Activated naive CD4-positive, alpha-beta T cell treated with anti-CD3 and anti-CD28 coated beads, Interleukin-2, amount 50 U/mL, for 24 hours (primary cell): ENCODE results near the gene VDR.
A peak's percentile ranks its signal among the peaks of the same experiment; 100 is the strongest.

Experiments used
- H3K27ac Mint-ChIP-seq: one replicate; pipeline ENCODE4 v1.8.0; 2021; ENCODE audit warnings: mild to moderate bottlenecking, mixed read lengths
- H3K27me3 Mint-ChIP-seq: one replicate; pipeline ENCODE4 v1.8.0; 2021; ENCODE audit warnings: mixed read lengths
- H3K36me3 Mint-ChIP-seq: one replicate; pipeline ENCODE4 v1.8.0; 2021; ENCODE audit warnings: mixed read lengths
- H3K4me1 Mint-ChIP-seq: one replicate; pipeline ENCODE4 v1.8.0; 2021; ENCODE audit warnings: mixed read lengths
- H3K4me3 Mint-ChIP-seq: one replicate; pipeline ENCODE4 v1.8.0; 2021; ENCODE audit warnings: mild to moderate bottlenecking, mixed read lengths
- H3K9me3 Mint-ChIP-seq: one replicate; pipeline ENCODE4 v1.8.0; 2021; ENCODE audit warnings: mixed read lengths

VDR gene

DNA sequence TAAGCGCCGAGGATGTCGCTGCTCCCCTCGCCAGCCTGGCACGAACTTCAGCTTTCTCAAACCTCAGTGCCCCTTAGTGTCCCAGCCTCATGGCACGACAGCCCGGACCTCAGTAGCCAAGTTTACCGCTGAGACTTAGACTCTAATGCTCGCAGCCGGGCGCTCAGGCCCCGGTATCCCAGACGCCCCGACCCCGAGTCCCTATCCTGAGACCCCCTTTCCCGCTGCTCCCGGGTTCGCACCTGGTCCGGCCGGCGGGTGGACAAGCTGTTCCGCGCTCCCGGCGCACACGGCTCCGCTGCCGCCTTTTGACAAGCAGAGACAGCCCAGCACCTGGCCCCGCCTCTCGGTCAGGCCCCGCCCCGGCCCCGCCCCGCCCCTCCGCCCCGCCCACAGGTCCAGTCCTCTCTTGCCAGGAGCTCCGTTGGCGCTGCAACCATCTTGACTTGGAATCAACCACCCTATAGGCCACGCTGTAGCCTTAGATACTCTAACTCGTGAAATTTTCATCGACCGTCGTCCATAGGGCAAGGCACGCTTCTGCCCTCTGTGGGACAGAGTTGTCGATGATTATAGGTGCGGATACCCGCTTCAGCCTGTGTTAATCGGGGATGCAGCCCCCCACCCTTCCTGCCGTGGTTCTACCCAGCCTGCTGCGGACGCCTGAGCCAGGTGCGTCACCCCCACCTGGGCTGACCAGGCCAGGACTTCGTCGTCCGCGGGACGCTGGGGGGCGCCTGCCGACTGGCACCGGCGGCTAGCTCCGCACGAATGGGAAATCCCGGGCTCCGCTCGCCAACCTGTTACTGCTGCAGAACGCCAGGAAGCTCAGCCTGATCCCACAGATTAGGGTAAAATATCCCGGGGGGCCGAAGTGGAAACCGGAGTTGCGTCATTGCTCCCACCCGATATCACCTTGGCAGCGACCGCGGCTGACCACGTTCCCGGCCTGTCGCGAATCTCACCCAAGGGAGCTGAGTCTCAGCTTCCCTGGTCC, at the start of gene VDR:
Gene VDR, minus strand, starts transcription at position 282 of the 997 bp plus-strand sequence. CDS start 25,881 bp downstream, outside the sequence.
- Mint-ChIP-seq H3K27ac (peak within 1 kb of the TSS; percentile 61), H3K9me3 (no peaks in the 10 kb centered on the region), H3K27me3 (no peaks in the 10 kb centered on the region), H3K36me3 (no peaks in the 10 kb centered on the region), H3K4me1 (peaks cover 46% of the 10 kb centered on the region), H3K4me3 (peak within 1 kb of the TSS; percentile 91)

DNA sequence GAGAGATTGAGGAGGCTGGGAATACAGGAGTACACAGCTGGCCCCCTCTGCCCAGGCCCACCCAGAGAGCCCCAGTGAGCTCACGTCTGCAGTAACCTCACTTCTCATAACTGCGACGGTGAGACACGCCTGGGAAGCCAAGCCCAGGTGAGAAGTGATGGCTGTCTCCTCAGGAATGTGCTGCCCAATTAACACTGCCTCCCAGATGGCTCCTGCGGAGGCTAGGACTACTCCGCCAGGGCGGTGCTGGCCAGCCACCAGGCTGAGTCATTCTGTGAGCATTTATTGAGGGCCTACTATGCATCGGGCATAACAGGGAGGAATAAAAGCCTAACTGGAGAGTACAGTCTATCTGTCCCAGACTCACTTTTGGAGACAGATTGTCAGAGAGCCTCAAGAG, 49.3 kb upstream of the VDR start:
- no peak overlapping the region for H3K27ac Mint-ChIP-seq
- H3K27me3 Mint-ChIP-seq = no peaks in the 10 kb centered on the region
- no peak overlapping the region for H3K4me3 Mint-ChIP-seq
- no peaks in the 10 kb centered on the region for H3K4me1 Mint-ChIP-seq
- H3K9me3 Mint-ChIP-seq = no peaks in the 10 kb centered on the region
- no peaks in the 10 kb centered on the region for H3K36me3 Mint-ChIP-seq

DNA sequence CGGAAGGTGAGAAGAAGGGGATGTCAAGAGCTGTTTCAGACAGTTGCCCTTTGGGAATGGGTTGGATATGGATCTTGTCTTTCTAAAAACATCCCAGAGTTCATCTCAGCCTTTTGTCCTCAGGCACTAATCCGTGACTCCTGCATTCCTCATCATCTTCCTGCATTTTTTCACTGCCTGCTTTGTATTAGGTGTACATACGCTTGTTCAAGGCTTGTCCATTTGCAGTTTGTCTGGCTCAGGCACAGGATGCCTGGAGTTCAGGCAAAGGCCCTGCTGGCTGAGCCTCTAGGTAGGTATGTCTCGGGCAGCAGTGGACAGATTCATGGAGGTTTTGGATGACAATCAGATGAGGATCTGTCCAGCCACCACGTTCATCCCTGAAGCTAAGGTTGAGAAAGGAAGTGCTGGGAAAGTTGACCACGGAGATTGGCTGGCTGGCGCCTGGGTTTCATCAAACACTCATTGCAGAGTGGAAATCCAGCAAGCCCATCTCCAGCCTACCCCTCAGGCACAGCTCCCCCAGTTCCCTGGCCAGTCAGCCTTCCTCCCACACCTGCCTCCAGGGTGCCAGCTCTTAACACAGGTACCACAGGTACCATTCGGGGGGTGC, 46.2 kb upstream of the VDR start:
- Mint-ChIP-seq H3K27me3 (no peaks in the 10 kb centered on the region), H3K4me1 (no peaks in the 10 kb centered on the region), H3K9me3 (no peaks in the 10 kb centered on the region), H3K27ac (no peak overlapping the region), H3K36me3 (no peaks in the 10 kb centered on the region), H3K4me3 (no peak overlapping the region)

DNA sequence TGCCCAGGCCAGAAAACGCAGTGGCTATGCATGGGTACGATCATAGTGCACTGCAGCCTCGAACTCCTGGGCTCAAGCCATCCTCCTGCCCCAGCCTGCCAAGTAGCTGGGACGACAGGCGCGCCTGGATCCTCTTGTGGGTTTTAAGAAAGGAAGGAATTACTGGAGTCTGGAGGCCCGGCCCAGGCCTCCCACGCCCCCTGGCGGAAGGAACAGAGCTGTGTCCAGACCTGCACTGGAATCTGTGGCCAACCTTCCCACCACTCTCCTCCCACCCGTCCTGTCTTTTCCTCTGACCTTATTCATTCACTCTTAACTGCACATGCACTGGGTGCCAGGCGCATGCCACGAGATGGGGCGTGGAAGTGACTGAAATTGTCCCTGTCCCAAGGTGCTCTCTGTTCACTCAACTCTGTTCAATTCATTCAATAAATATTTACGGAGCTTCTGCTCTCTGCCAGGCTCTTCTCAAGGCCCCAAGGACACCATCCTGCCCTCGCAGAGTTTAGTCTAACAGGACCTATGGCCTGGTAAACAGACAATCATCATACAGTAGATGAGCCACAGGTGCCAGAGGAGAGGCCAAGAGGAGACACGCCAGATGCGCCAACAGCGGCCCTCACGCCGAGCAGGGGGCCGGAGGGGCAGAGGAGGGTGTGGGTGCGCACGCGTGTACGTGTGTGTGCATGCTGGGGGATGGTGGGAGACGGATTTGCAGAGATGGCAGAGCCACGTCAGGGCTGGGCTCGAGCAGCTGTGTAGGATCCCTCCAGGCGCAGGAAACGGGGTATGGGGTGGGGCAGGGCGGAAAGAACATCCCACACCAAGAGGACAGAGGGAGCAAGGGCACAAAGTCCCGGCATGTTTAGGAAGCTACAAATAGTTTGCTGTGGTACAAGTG, 44.9 kb upstream of the VDR start:
- H3K27me3 Mint-ChIP-seq = no peaks in the 10 kb centered on the region
- H3K27ac Mint-ChIP-seq = no peak overlapping the region

DNA sequence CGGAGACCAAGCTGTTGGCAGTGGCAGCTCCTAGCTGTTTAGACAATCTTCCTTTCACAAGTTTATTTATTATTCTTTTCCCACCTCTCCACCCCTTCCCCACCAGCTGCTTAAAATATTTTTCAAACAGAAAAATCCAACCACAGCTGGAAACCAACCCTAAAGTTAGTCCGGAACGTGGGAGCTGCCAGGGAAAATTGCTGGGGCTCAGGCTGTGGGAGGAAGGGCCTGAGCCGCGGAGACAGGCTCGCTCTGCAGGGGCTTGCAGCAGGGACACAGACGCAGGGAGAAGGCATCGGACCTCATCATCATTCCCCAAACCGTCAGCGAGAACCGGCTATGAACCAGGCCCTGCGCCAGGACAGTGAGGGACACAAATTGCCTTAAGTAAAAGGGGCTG, 42.5 kb upstream of the VDR start:
- Mint-ChIP-seq H3K4me1 (no peaks in the 10 kb centered on the region), H3K9me3 (no peaks in the 10 kb centered on the region), H3K27ac (no peak overlapping the region), H3K4me3 (no peak overlapping the region), H3K27me3 (peaks cover 1% of the 10 kb centered on the region), H3K36me3 (no peaks in the 10 kb centered on the region)

More for the DNA sequence above, 44.9 kb upstream of the VDR start:
- Mint-ChIP-seq H3K9me3 (no peaks in the 10 kb centered on the region), H3K4me1 (no peaks in the 10 kb centered on the region), H3K4me3 (no peak overlapping the region), H3K36me3 (no peaks in the 10 kb centered on the region)

DNA sequence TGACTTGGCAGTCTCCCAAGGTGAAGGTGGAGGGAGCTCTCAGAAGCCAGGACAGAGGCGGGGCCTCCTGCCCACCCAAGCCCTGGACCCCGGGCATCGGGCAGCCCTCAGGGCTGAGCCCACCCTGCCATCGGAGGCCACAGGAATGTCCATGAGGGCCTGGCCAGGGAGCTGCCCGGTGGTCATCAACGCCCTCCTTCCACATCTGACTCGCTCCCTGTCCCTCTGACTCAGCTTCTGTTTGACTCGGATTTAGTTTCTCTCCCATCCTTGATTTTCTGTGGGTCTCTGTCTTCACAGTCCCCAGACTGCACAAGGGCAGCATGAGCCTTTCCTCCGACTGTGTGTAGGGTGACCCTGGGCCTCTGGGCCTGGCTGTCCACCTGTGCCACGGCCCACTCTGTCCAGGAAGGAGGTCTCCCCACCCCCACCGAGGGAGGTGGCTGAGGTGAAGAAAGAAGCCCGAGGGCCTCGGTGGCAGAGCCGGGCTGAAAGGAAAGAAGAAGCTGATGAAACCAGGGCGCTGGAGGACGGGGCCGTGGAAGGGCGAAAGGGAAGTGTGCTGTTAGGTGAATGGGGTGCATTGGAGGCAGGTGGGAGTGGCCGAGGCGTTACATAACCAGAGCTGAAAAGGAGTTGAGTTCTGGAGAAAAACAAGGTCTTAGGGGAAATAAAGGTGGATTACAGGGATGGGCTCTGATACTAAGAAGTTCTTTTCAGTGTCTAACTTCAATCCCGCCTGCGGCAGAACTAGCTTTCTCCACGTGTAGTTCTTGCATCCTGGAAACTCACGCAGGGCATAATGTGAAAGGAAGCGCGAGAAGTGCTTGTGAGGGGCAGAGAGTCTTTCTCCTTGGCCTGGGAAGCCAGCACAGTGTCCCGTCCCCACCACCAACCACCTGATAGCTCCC, 41.9 kb upstream of the VDR start:
- Mint-ChIP-seq H3K9me3 (no peaks in the 10 kb centered on the region), H3K27ac (no peak overlapping the region), H3K27me3 (peaks cover 1% of the 10 kb centered on the region), H3K4me1 (peaks cover under 1% of the 10 kb centered on the region), H3K36me3 (no peaks in the 10 kb centered on the region), H3K4me3 (no peak overlapping the region)

DNA sequence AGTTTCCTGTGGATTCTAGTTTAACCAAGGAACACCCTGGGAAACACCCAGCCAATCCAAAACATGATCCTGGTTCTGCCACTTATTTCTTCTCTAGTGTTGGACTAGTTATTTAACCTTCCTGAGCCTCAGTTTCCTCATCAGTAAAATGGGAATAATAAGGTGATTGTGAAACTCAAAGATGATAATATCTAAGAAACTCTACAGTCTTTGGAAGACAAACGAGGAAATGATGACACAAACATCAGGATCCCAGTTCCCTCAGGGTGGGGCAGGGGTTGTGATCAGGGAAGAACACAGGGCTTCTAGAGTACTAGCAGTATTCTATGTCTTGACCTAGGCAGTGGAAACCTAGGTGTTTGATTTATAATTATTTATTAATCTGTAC, 40.5 kb upstream of the VDR start:
- Mint-ChIP-seq H3K9me3 (no peaks in the 10 kb centered on the region), H3K36me3 (no peaks in the 10 kb centered on the region), H3K27ac (no peak overlapping the region), H3K4me1 (peaks cover 10% of the 10 kb centered on the region), H3K27me3 (peaks cover 7% of the 10 kb centered on the region), H3K4me3 (no peak overlapping the region)

DNA sequence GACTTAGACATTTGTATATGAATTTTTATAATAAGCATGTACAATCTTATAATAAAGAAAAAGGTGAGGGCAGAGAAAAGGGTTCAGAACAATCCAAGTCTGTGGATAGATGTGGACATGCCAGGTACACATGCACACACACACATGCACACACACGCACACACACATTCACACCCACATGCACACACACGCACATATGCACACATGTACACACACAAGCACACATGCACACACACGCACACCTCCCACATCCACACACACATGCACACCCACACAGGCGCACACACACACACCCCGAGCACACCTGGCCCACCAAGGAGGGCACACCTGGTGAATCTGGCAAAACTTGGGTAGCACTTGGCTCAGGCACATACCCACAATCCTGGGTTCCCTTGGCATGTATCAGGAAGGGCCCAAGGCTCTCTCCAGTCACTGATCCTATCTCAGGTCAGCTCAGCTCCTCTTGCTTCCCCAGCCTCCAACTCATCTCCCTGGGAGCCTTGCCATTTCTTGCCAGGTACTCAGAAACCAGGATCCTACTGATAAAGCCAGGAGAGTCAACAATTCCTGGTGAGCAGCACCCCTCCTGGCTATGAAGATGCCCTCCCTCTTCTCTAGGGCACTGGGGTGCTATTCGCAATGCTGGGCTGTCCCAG, 40.0 kb upstream of the VDR start:
- Mint-ChIP-seq H3K36me3 (no peaks in the 10 kb centered on the region), H3K27me3 (peaks cover 7% of the 10 kb centered on the region), H3K4me1 (peaks cover 10% of the 10 kb centered on the region), H3K9me3 (no peaks in the 10 kb centered on the region), H3K27ac (no peak overlapping the region), H3K4me3 (peak overlapping the region; percentile 8)

DNA sequence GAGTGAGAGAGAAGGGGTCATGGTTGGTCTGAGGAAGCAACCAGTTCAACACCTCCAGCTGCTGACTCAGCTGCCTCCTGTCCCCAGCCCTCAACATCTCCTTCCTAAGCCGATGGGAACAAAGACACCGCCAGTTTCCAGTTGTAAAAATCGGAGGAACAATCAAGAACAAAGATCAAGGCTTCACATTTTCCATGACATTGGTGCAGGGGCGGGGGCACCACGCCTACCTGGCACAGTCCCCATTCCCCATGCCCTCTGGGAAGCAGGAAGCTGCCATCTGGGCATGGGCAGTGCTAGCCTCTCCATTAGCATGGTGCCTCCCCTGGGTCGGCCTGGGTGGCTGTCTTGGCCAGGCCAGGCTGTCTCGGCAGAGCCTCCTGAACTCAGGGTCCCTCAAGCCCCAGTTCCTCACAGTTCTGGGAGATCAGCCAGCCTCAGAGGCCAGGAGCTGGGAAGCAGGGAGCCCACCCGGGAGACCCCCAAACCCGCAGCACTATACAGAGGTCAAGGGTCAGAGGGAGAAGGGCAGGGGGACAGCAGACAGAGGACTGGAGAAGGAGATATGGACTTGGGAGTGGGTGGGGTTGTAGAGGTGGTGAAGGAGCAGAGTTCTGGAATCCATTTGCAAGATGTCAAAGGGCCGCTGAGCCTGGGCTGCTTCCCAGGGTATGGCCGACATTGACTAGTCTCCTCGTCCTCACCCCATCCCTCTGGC, 39.0 kb upstream of the VDR start:
- Mint-ChIP-seq H3K27me3 (peaks cover 7% of the 10 kb centered on the region), H3K36me3 (no peaks in the 10 kb centered on the region), H3K9me3 (no peaks in the 10 kb centered on the region), H3K4me3 (no peak overlapping the region), H3K4me1 (peaks cover 10% of the 10 kb centered on the region), H3K27ac (no peak overlapping the region)

DNA sequence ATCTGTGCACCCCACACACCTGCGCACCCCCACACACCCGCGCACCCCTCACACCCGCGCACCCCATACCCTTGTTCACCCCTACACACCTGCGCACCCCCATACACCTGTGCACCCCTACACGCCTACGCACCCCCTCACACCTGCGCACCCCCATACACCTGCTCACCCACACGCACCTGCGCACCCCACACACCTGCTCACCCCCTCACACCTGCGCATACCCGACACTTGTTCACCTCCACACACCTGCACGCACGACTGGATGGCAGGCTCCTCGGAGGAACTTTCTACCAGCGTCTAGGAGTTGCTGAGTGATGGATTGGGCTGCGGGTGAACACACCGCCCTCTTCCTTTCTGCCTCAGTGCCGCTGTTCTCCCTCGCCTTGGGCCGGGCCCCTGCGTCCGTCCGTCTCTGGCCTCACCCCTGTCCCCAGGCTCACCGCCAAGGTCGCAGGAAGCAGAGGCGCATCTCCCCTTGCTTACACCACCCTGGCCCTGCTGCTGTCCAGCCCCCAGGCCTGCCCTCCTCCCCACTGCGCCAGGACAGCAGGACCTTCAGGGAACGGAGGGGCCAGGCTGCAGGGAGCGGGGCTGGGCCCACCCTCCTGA, 37.9 kb upstream of the VDR start:
- H3K4me3 Mint-ChIP-seq = no peak overlapping the region
- H3K4me1 Mint-ChIP-seq = peaks cover 10% of the 10 kb centered on the region
- no peaks in the 10 kb centered on the region for H3K36me3 Mint-ChIP-seq
- no peaks in the 10 kb centered on the region for H3K9me3 Mint-ChIP-seq
- H3K27ac Mint-ChIP-seq = no peak overlapping the region
- peaks cover 7% of the 10 kb centered on the region for H3K27me3 Mint-ChIP-seq

DNA sequence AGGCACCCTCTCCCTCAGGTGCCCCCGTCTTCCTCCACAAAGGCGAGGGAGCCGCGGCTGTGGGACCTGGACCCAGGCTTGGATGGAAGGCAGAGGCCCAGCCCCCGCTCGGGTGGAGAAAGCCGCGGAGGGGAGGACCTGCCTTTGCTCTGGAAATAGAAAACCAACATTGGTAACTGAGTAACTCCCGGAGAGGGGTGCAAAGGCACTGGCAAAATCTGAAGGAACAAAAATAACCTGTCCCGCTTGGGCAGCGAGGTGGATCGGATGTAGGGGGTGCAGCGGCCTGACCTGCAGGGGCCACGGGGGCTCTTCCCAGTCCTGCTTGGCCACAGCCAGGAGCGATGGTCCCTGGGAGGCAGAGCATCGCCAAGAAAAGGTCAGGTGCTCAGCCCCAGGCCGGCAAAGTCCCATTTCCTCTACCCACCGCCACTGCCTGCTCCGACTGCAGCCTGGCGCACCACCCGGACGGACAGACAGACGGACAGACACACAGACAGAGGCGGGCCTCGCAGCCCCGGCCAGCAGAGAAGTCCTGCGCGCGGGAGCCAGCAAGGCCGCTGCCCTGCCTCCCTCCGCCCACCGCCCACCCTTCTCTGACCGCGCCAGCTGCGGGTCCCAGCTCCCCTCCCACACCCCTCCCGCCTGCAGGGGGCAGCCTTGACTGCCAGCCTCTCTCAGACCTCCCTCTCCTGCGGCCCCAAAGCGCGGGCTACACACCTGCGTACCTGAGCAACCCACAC, 37.2 kb upstream of the VDR start:
- Mint-ChIP-seq H3K9me3 (no peaks in the 10 kb centered on the region), H3K4me1 (peaks cover 10% of the 10 kb centered on the region), H3K27ac (no peak overlapping the region), H3K4me3 (no peak overlapping the region), H3K36me3 (no peaks in the 10 kb centered on the region), H3K27me3 (peaks cover 7% of the 10 kb centered on the region)

DNA sequence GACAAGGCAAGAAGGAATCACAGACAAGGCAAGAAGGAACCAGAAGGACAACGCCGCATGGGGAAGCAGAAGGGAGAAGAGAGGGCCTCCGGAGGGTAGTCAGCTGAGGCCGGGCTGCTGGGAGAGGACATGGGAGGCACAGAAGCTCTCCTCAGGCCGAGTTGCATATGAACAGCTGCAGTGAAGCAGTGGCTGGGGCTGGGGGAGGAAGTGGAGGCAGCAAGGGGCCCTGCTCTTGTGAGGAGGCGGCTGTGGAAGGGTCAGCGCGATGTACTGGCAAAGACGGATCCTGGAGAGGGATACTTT, 36.6 kb upstream of the VDR start:
- no peak overlapping the region for H3K27ac Mint-ChIP-seq
- H3K9me3 Mint-ChIP-seq = no peaks in the 10 kb centered on the region
- H3K4me3 Mint-ChIP-seq = no peak overlapping the region
- H3K4me1 Mint-ChIP-seq = peaks cover 10% of the 10 kb centered on the region
- peaks cover 7% of the 10 kb centered on the region for H3K27me3 Mint-ChIP-seq
- no peaks in the 10 kb centered on the region for H3K36me3 Mint-ChIP-seq

DNA sequence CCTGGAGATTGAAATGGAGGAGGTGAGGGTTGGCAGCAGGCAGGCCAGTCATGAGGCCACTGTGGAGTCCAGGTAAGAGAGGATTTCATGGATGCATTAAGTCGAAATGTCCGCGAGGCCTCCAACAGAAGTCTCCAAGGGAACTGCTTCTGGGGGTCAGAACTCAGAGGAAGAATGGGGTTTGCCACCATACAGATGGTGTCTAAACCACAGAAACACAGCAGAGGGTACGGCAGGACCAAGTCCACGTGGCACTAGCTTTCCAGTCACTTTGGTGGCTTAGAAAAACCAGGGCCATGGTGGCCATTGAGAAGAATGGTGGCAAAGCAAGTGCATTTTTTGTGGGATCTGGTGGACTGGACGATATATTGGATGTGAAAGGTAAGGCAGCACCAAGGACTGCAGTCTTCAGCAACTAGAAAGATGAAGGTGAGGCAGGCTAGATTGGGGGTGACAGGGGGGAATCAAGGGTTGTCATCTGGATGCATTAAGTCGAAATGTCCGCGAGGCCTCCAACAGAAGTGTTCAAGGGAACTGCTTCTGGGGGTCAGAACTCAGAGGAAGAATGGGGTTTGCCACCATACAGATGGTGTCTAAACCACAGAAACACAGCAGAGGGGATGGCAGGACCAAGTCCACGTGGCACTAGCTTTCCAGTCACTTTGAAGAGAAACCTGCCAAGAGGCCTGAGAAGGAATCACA, 36.1 kb upstream of the VDR start:
- Mint-ChIP-seq H3K36me3 (no peaks in the 10 kb centered on the region), H3K9me3 (no peaks in the 10 kb centered on the region), H3K27ac (no peak overlapping the region), H3K27me3 (peaks cover 7% of the 10 kb centered on the region), H3K4me1 (peaks cover 10% of the 10 kb centered on the region), H3K4me3 (no peak overlapping the region)
